Nephron (organoid): Measurements from ENCODE around the gene PVALEF.

ENCODE experiments used
- H3K27ac Mint-ChIP-seq, 3 experiments: 2 replicates each; pipeline ENCODE4 v1.8.0; 2020; ENCODE audit warnings: mixed read lengths in 3 of 3, mild to moderate bottlenecking in 2 of 3, moderate library complexity in 1 of 3
- H3K27me3 Mint-ChIP-seq: 2 replicates; pipeline ENCODE4 v1.8.0; 2021; ENCODE audit warnings: low read depth, mild to moderate bottlenecking, moderate library complexity, mixed read lengths
- H3K36me3 Mint-ChIP-seq: 2 replicates; pipeline ENCODE4 v1.8.0; 2020; ENCODE audit warnings: low read depth, mixed read lengths
- H3K4me1 Mint-ChIP-seq: 2 replicates; pipeline ENCODE4 v1.8.0; 2020; ENCODE audit warnings: mixed read lengths
- H3K4me3 Mint-ChIP-seq, 3 experiments: 2 replicates each; pipeline ENCODE4 v1.8.0; 2020; ENCODE audit warnings: mild to moderate bottlenecking in 3 of 3, mixed read lengths in 3 of 3, moderate library complexity in 2 of 3
- H3K9me3 Mint-ChIP-seq: 2 replicates; pipeline ENCODE4 v1.8.0; 2020; ENCODE audit warnings: mixed read lengths
- CTCF ChIP-seq, 3 experiments: fragments of 200-600 bp; sonication (generic); IDR thresholded peaks; one replicate each; pipeline ENCODE4 v1.5.0; 2021; ENCODE audit warnings: antibody characterized with exemption in 3 of 3; ENCODE audit not compliant: unreplicated experiment in 3 of 3

PVALEF gene

DNA sequence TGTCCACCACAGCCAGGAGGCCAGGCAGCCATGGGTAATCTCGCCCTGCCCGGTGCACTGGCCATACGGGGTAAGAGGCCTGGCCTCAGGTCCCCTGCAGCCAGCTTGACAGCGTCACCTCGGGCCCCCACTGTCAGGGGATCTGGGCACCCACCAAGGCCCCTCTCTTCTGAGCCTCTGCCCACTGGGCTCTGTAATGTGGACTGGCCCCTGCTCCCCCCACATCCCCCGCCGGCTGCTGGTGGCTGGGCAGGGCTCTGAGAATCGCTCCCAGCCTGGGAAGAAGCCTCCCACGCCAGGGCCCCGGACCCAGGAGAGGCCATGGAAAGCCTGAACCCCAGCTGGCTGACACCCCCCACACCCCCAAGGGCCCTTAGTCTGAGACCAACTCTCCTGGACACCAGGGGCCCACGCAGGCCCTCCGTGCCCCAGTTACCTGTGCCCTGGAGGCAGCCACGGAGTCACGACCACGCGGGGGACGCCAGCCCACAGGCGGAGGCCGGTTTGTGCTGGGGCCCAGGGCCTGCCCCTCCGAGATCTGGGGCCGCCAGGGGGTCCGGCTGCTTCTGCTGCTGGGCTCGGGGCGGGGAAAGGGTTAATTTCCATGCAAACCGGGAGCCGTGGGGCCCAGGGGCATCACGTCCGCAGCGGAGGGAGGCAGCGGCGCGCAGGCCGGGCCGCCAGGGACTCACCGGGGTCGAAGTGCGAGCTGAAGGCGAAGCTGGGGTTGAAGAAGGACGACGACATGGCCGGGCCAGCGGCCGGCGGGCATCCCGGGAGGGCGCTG is at the start of gene PVALEF:
Gene PVALEF (plus strand): TSS at position 262 of the 787 bp plus-strand sequence. CDS start 15,720 bp downstream, outside the sequence.
- H3K27me3 Mint-ChIP-seq, result peaks cover 14% of the 10 kb centered on the region
- peak within 1 kb of the TSS; percentile 65 to 77 (median 75) for H3K4me3 Mint-ChIP-seq
- no peaks in the 10 kb centered on the region for H3K36me3 Mint-ChIP-seq
- no peaks in the 10 kb centered on the region for H3K9me3 Mint-ChIP-seq
- TF ChIP-seq CTCF (IDR thresholded peaks at IDR 0.05; ENCODE audit: unreplicated experiment in 3 of 3), result no peak
- H3K4me1 Mint-ChIP-seq, result peaks cover 9% of the 10 kb centered on the region
- H3K27ac Mint-ChIP-seq, result peak within 1 kb of the TSS; percentile 46 to 68 (median 50)

- no peak overlapping the region for H3K27ac Mint-ChIP-seq
Measured at GRCh38 chr17:81115749-81116464, 49.4 kb upstream of the PVALEF start.

GRCh38 chr17:81116704-81117103 is 48.6 kb upstream of the PVALEF start:
- no peaks in the 10 kb centered on the region for H3K36me3 Mint-ChIP-seq
- no peak overlapping the region for H3K4me3 Mint-ChIP-seq
- H3K27ac Mint-ChIP-seq, result no peak overlapping the region
- H3K9me3 Mint-ChIP-seq, result no peaks in the 10 kb centered on the region
- peaks cover 13% of the 10 kb centered on the region for H3K4me1 Mint-ChIP-seq
- TF ChIP-seq CTCF (IDR thresholded peaks at IDR 0.05; ENCODE audit: unreplicated experiment in 3 of 3), result no peak
- H3K27me3 Mint-ChIP-seq, result no peaks in the 10 kb centered on the region

More at GRCh38 chr17:81115749-81116464, 49.4 kb upstream of the PVALEF start:
- H3K4me3 Mint-ChIP-seq, result no peak overlapping the region
- no peak for TF ChIP-seq CTCF (IDR thresholded peaks at IDR 0.05; ENCODE audit: unreplicated experiment in 3 of 3)
- no peaks in the 10 kb centered on the region for H3K36me3 Mint-ChIP-seq
- no peaks in the 10 kb centered on the region for H3K9me3 Mint-ChIP-seq
- peaks cover 14% of the 10 kb centered on the region for H3K4me1 Mint-ChIP-seq
- H3K27me3 Mint-ChIP-seq, result no peaks in the 10 kb centered on the region

DNA sequence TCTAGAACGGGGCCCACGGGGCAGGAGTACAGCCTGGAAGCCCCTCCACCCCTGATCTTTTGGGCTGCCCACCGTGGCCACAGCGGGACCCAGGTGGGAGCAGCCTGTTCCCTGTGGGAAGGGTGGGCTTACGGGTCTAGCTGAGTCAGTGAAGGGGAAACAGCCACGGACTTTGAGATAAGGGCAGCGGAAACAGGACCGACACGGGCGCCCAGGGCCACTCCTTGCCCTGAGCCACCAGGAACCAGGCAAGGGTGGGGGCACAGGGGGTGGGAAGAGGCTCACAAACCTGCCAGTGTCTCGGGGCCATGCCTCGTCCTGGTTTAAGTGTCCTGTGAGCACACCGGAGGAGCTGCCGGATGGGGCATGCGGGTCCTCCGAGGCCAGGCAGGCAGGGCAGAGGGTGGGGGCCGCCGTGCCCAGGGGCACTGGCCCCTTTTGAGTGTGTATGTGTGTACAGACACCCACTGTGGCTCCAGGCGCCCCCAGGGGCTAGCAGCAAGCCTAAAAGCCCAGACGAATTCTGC is 47.6 kb upstream of the PVALEF start:
- no peaks in the 10 kb centered on the region for H3K36me3 Mint-ChIP-seq
- no peaks in the 10 kb centered on the region for H3K9me3 Mint-ChIP-seq
- H3K27me3 Mint-ChIP-seq, result no peaks in the 10 kb centered on the region
- no peak overlapping the region for H3K27ac Mint-ChIP-seq
- H3K4me3 Mint-ChIP-seq, result no peak overlapping the region
- peaks cover 5% of the 10 kb centered on the region for H3K4me1 Mint-ChIP-seq
- TF ChIP-seq CTCF (IDR thresholded peaks at IDR 0.05; ENCODE audit: unreplicated experiment in 3 of 3), result no peak

GRCh38 chr17:81118308-81119221 is 46.7 kb upstream of the PVALEF start:
- Mint-ChIP-seq H3K27me3 (no peaks in the 10 kb centered on the region), H3K36me3 (no peaks in the 10 kb centered on the region), H3K4me3 (peak overlapping the region in 2 of 3 experiments; percentile 28 to 74), H3K4me1 (peaks cover 5% of the 10 kb centered on the region), H3K9me3 (no peaks in the 10 kb centered on the region), H3K27ac (no peak overlapping the region)
- no peak for TF ChIP-seq CTCF (IDR thresholded peaks at IDR 0.05; ENCODE audit: unreplicated experiment in 3 of 3)
